ENCODE measurements around the gene FRMD5. TPM values are rescaled to one million over a fixed set of nuclear protein-coding genes. Genes with fewer than 3 reads are reported as not detected.
"Not testable (repeated sequence)": the region's sequence is repeated elsewhere in the genome, so short reads cannot be mapped to it uniquely, and the experiment has no call there.

FRMD5 gene
- total RNA-seq, 4 donors from 2014 or later = 2.9 to 5.4 (median 3.8) TPM

GRCh38 chr15:43828061-43828657 is 366.9 kb downstream of the FRMD5 start:
- no peak for DNase-seq (ENCODE audit: low spot score in 2 of 2)
- Histone ChIP-seq H3K4me1 (peaks cover 0 to 38% (median 20%) of the 10 kb centered on the region in 4 donors), H3K9me3 (no peaks in the 10 kb centered on the region), H3K27ac (peak overlapping the region in 2 of 4 donors; percentile 72 to 78), H3K27me3 (no peaks in the 10 kb centered on the region), H3K36me3 (peaks cover 0 to 5% (median 0%) of the 10 kb centered on the region in 3 donors), H3K4me3 (no peak overlapping the region)
- no peak for TF ChIP-seq CTCF (IDR thresholded peaks at IDR 0.05)
- TF ChIP-seq EP300 (IDR thresholded peaks at IDR 0.05) = no peak
- TF ChIP-seq POLR2A (IDR thresholded peaks at IDR 0.05) = no peak
- 48 to 54% methylated on average over 6 of the region's 6 CpGs for WGBS, 2 donors

GRCh38 chr15:43826508-43827341 is 368.3 kb downstream of the FRMD5 start, which contains the start of gene WDR76:
Gene WDR76, plus strand, starts transcription at chr15:43827002. Its CDS starts 31 bp downstream, at chr15:43827033.
- no peak for TF ChIP-seq CTCF (IDR thresholded peaks at IDR 0.05)
- TF ChIP-seq POLR2A (IDR thresholded peaks at IDR 0.05) = peak in 1 of 2 donors; percentile 41
- TF ChIP-seq EP300 (IDR thresholded peaks at IDR 0.05) = peak in 1 of 2 donors; percentile 53
- Histone ChIP-seq H3K27ac (peak within 1 kb of the TSS in 3 of 4 donors; percentile 72 to 83 (median 78)), H3K36me3 (peaks cover 0 to 5% (median 0%) of the 10 kb centered on the region in 3 donors), H3K9me3 (no peaks in the 10 kb centered on the region), H3K4me1 (peaks cover 0 to 52% (median 27%) of the 10 kb centered on the region in 4 donors), H3K27me3 (no peaks in the 10 kb centered on the region), H3K4me3 (peak within 1 kb of the TSS; percentile 30 to 59 (median 49))
- peak; percentile 67 to 74 for DNase-seq (ENCODE audit: low spot score in 2 of 2)
- WGBS, 2 donors = 3 to 11% methylated on average over 20 to 39 of the region's 48 CpGs

- Histone ChIP-seq H3K27me3 (no peaks in the 10 kb centered on the region), H3K4me3 (peak overlapping the region; percentile 30 to 59 (median 49)), H3K27ac (peak overlapping the region in 2 of 4 donors; percentile 72 to 78), H3K4me1 (peaks cover 0 to 54% (median 30%) of the 10 kb centered on the region in 4 donors), H3K9me3 (no peaks in the 10 kb centered on the region), H3K36me3 (no peaks in the 10 kb centered on the region)
- no peak for TF ChIP-seq POLR2A (IDR thresholded peaks at IDR 0.05)
- 92 to 99% methylated on average over 11 of the region's 11 CpGs for WGBS, 2 donors
- no peak for DNase-seq (ENCODE audit: low spot score in 2 of 2)
These were observed 369.0 kb downstream of the FRMD5 start for GRCh38 chr15:43826029-43826507.

GRCh38 chr15:43825305-43825704 is 369.8 kb downstream of the FRMD5 start:
- H3K4me1 ChIP-seq = peaks cover 0 to 58% (median 32%) of the 10 kb centered on the region in 4 donors
- not testable (repeated sequence) for H3K4me3 ChIP-seq; H3K36me3 ChIP-seq; H3K27me3 ChIP-seq; DNase-seq (ENCODE audit: low spot score in 2 of 2); H3K27ac ChIP-seq; H3K9me3 ChIP-seq
- 92 to 97% methylated on average over 11 of the region's 11 CpGs for WGBS, 2 donors

- Histone ChIP-seq H3K27ac (peak within 1 kb of the TSS; percentile 65 to 95 (median 90)), H3K4me3 (peak within 1 kb of the TSS; percentile 54 to 88 (median 74)), H3K27me3 (no peaks in the 10 kb centered on the region), H3K9me3 (no peaks in the 10 kb centered on the region), H3K4me1 (peaks cover 0 to 60% (median 32%) of the 10 kb centered on the region in 4 donors), H3K36me3 (peaks cover 0 to 11% (median 0%) of the 10 kb centered on the region in 3 donors)
- TF ChIP-seq CTCF (IDR thresholded peaks at IDR 0.05) = peak in 1 of 5 experiments; percentile 43
- TF ChIP-seq EP300 (IDR thresholded peaks at IDR 0.05) = peak; percentile 97 to 98
- peak; percentile 71 to 76 for TF ChIP-seq POLR2A (IDR thresholded peaks at IDR 0.05)
- WGBS, 2 donors = 9% methylated on average over 46 of the region's 46 CpGs
- DNase-seq (ENCODE audit: low spot score in 2 of 2) = peak; percentile 83 to 91
These were observed 370.5 kb downstream of the FRMD5 start, which contains the start of gene MFAP1 for GRCh38 chr15:43824302-43825246. Gene MFAP1, minus strand, starts transcription at chr15:43824690. Its CDS starts 121 bp downstream, at chr15:43824569.
